ENCODE measurements around the gene TAX1BP1.

DNA sequence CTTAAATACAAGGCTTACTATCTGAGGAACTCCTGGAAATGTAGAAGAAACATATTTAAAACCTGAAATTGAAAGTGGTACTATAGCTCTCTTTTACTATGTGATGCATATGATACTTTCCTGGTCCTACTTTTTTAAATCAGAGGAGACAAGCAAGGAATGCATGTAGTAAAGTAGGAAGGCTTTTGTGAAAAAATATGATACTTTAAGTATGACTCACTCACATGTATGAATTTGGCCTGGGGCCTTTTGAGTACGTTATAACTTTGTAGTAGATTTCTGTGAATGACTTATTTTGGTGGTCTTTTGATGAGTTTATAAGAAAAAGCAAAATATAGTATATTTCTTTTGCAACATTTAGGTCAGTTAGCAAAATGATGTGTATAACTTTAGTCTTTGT lies 53.8 kb downstream of the TAX1BP1 start:
- TF ChIP-seq POLR2A (IDR thresholded peaks at IDR 0.05): no peak
- TF ChIP-seq, protein P1, sequence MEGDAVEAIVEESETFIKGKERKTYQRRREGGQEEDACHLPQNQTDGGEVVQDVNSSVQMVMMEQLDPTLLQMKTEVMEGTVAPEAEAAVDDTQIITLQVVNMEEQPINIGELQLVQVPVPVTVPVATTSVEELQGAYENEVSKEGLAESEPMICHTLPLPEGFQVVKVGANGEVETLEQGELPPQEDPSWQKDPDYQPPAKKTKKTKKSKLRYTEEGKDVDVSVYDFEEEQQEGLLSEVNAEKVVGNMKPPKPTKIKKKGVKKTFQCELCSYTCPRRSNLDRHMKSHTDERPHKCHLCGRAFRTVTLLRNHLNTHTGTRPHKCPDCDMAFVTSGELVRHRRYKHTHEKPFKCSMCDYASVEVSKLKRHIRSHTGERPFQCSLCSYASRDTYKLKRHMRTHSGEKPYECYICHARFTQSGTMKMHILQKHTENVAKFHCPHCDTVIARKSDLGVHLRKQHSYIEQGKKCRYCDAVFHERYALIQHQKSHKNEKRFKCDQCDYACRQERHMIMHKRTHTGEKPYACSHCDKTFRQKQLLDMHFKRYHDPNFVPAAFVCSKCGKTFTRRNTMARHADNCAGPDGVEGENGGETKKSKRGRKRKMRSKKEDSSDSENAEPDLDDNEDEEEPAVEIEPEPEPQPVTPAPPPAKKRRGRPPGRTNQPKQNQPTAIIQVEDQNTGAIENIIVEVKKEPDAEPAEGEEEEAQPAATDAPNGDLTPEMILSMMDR (IDR thresholded peaks at IDR 0.05): no peak
- TF ChIP-seq EP300 (IDR thresholded peaks at IDR 0.05): no peak
